GM12873 (cell line): ENCODE results near the gene NCR2.

ENCODE experiments used
- CTCF ChIP-seq: IDR thresholded peaks from 2 replicates; pipeline ENCODE4 v1.5.1; 2012; ENCODE audit warnings: low read depth, mild to moderate bottlenecking, moderate library complexity, low read length, control low read depth; ENCODE audit not compliant: insufficient read depth; ENCODE audit errors: missing control alignments

The NCR2 gene

GRCh38 chr6:41373627-41373918 lies 38.2 kb downstream of the NCR2 start:
- TF ChIP-seq CTCF, result no peak

- TF ChIP-seq CTCF, result no peak
Measured at GRCh38 chr6:41373919-41374617, 38.7 kb downstream of the NCR2 start.

- TF ChIP-seq CTCF, result no peak
Measured at GRCh38 chr6:41374618-41375590, 39.5 kb downstream of the NCR2 start.

GRCh38 chr6:41375598-41376151 lies 40.3 kb downstream of the NCR2 start:
- no peak for TF ChIP-seq CTCF

- TF ChIP-seq CTCF, result no peak
Measured at GRCh38 chr6:41376176-41376575, 40.8 kb downstream of the NCR2 start.

- no peak for TF ChIP-seq CTCF
Measured at GRCh38 chr6:41377071-41377470, 41.7 kb downstream of the NCR2 start.

GRCh38 chr6:41379306-41379705 lies 43.9 kb downstream of the NCR2 start:
- TF ChIP-seq CTCF, result no peak
